ENCODE data around the gene MTREX. TPM values are rescaled to one million over a fixed set of nuclear protein-coding genes. Genes with fewer than 3 reads are reported as not detected.
A peak's percentile ranks its signal among the peaks of the same experiment; 100 is the strongest.

MTREX gene
- total and polyA plus RNA-seq, 7 experiments from 2014 or later, result 29.6 to 83.7 (median 64.1) TPM

GRCh38 chr5:55415071-55415470 is 107.3 kb downstream of the MTREX start:
- Mint-ChIP-seq H3K36me3 (peaks cover 3 to 41% (median 21%) of the 10 kb centered on the region in 5 donors), H3K27ac (peak overlapping the region in 2 of 9 donors; percentile 34 to 43), H3K4me1 (peaks cover 4 to 25% (median 15%) of the 10 kb centered on the region in 7 donors), H3K4me3 (no peak overlapping the region), H3K27me3 (no peaks in the 10 kb centered on the region), H3K9me3 (no peaks in the 10 kb centered on the region)
- no peaks in the 10 kb centered on the region for H3K27me3 ChIP-seq (ENCODE audit: control insufficient read depth in 2 of 2, insufficient read depth in 2 of 2, low read length in 2 of 2)
- no peak overlapping the region for H3K4me3 ChIP-seq (ENCODE audit: low read length)
- ATAC-seq, result no peak
- no peak overlapping the region for H3K27ac ChIP-seq (ENCODE audit: low read depth, low read length)
- no peak for DNase-seq
- H3K36me3 ChIP-seq (ENCODE audit: control insufficient read depth in 2 of 3, insufficient read depth in 3 of 3, low read length in 3 of 3), result peaks cover 0 to 24% (median 5%) of the 10 kb centered on the region in 3 experiments
- CTCF ChIA-PET, result interaction anchor here (1.9 kb wide), 1 partner anchor 277 kb away, joined by 5 read pairs; no protein-coding TSS in a partner anchor
- no peaks in the 10 kb centered on the region for H3K9me3 ChIP-seq (ENCODE audit: control insufficient read depth in 2 of 3, low read length in 3 of 3)
- intact Hi-C loops (cut with micrococcal nuclease), result loop anchor here in 1 of 2 donors (10.0 kb wide), 1 partner anchor 120 kb away; the partner anchor contains the start of gene PLPP1
- POLR2A ChIA-PET, result no interaction called here
- no peaks in the 10 kb centered on the region for H3K4me1 ChIP-seq (ENCODE audit: control insufficient read depth in 2 of 2, insufficient read depth in 2 of 2, low read length in 2 of 2)

- H3K4me3 Mint-ChIP-seq, result no peak overlapping the region
- H3K4me1 Mint-ChIP-seq, result peaks cover 6 to 19% (median 13%) of the 10 kb centered on the region in 7 donors
- intact Hi-C loops (cut with micrococcal nuclease), result loop anchor here in 1 of 2 donors (10.0 kb wide), 1 partner anchor 118 kb away; the partner anchor contains the start of gene PLPP1
Observed at GRCh38 chr5:55416306-55416705, 108.5 kb downstream of the MTREX start.

GRCh38 chr5:55418994-55419968 is 111.5 kb downstream of the MTREX start:
- H3K4me3 Mint-ChIP-seq, result no peak overlapping the region
- H3K4me3 ChIP-seq (ENCODE audit: low read length), result no peak overlapping the region
- H3K27ac ChIP-seq (ENCODE audit: low read depth, low read length), result no peak overlapping the region
- peaks cover 10 to 50% (median 17%) of the 10 kb centered on the region in 3 experiments for H3K36me3 ChIP-seq (ENCODE audit: control insufficient read depth in 2 of 3, insufficient read depth in 3 of 3, low read length in 3 of 3)
- DNase-seq (no peak), ATAC-seq (no peak)
- no peaks in the 10 kb centered on the region for H3K9me3 ChIP-seq (ENCODE audit: control insufficient read depth in 2 of 3, low read length in 3 of 3)
- ChIA-PET POLR2A (interaction anchor here (1.1 kb wide), 1 partner anchor 230 kb away, joined by 3 read pairs; no protein-coding TSS in a partner anchor), CTCF (interaction anchor here (0.6 kb wide), 1 partner anchor 11 kb away, joined by 3 read pairs; no protein-coding TSS in a partner anchor)
- peaks cover 0 to 18% (median 4%) of the 10 kb centered on the region in 7 donors for H3K4me1 Mint-ChIP-seq
- H3K36me3 Mint-ChIP-seq, result peaks cover 15 to 66% (median 42%) of the 10 kb centered on the region in 5 donors
- H3K27me3 Mint-ChIP-seq, result no peaks in the 10 kb centered on the region
- no peaks in the 10 kb centered on the region for H3K27me3 ChIP-seq (ENCODE audit: control insufficient read depth in 2 of 2, insufficient read depth in 2 of 2, low read length in 2 of 2)
- peaks cover 0 to 3% (median 0%) of the 10 kb centered on the region in 11 donors for H3K9me3 Mint-ChIP-seq
- H3K27ac Mint-ChIP-seq, result peak overlapping the region in 4 of 9 donors; percentile 4 to 67 (median 52)
- no peaks in the 10 kb centered on the region for H3K4me1 ChIP-seq (ENCODE audit: control insufficient read depth in 2 of 2, insufficient read depth in 2 of 2, low read length in 2 of 2)
- intact Hi-C loops (cut with micrococcal nuclease), result loop anchor here in 1 of 2 donors (10.0 kb wide), 1 partner anchor 116 kb away; the partner anchor contains the start of gene PLPP1

More at GRCh38 chr5:55416306-55416705, 108.5 kb downstream of the MTREX start:
- H3K9me3 ChIP-seq (ENCODE audit: control insufficient read depth in 2 of 3, low read length in 3 of 3), result no peaks in the 10 kb centered on the region
- H3K36me3 Mint-ChIP-seq, result peaks cover 3 to 47% (median 24%) of the 10 kb centered on the region in 5 donors
- H3K27me3 Mint-ChIP-seq, result no peaks in the 10 kb centered on the region
- H3K27ac Mint-ChIP-seq, result no peak overlapping the region
- no peak for ATAC-seq
- peaks cover 0 to 30% (median 5%) of the 10 kb centered on the region in 3 experiments for H3K36me3 ChIP-seq (ENCODE audit: control insufficient read depth in 2 of 3, insufficient read depth in 3 of 3, low read length in 3 of 3)
- no peaks in the 10 kb centered on the region for H3K9me3 Mint-ChIP-seq
- no peak for DNase-seq
- no peaks in the 10 kb centered on the region for H3K27me3 ChIP-seq (ENCODE audit: control insufficient read depth in 2 of 2, insufficient read depth in 2 of 2, low read length in 2 of 2)
- no peaks in the 10 kb centered on the region for H3K4me1 ChIP-seq (ENCODE audit: control insufficient read depth in 2 of 2, insufficient read depth in 2 of 2, low read length in 2 of 2)
- no peak overlapping the region for H3K4me3 ChIP-seq (ENCODE audit: low read length)
- ChIA-PET CTCF (interaction anchor here (1.9 kb wide), 1 partner anchor 275 kb away, joined by 5 read pairs; no protein-coding TSS in a partner anchor), POLR2A (no interaction called here)
- no peak overlapping the region for H3K27ac ChIP-seq (ENCODE audit: low read depth, low read length)

- Histone ChIP-seq H3K9me3 (ENCODE audit: control insufficient read depth in 2 of 3, low read length in 3 of 3) (no peaks in the 10 kb centered on the region), H3K4me3 (ENCODE audit: low read length) (no peak overlapping the region), H3K4me1 (ENCODE audit: control insufficient read depth in 2 of 2, insufficient read depth in 2 of 2, low read length in 2 of 2) (no peaks in the 10 kb centered on the region), H3K27me3 (ENCODE audit: control insufficient read depth in 2 of 2, insufficient read depth in 2 of 2, low read length in 2 of 2) (no peaks in the 10 kb centered on the region), H3K27ac (ENCODE audit: low read depth, low read length) (no peak overlapping the region), H3K36me3 (ENCODE audit: control insufficient read depth in 2 of 3, insufficient read depth in 3 of 3, low read length in 3 of 3) (peaks cover 10 to 52% (median 17%) of the 10 kb centered on the region in 3 experiments)
- peak overlapping the region in 4 of 9 donors; percentile 4 to 80 (median 13) for H3K27ac Mint-ChIP-seq
- intact Hi-C loops (cut with micrococcal nuclease), result no loop called here
- H3K4me3 Mint-ChIP-seq, result peak overlapping the region in 1 of 10 donors; percentile 24
- H3K4me1 Mint-ChIP-seq, result peaks cover 0 to 18% (median 4%) of the 10 kb centered on the region in 7 donors
- peak; percentile 41 for ATAC-seq
- H3K9me3 Mint-ChIP-seq, result peaks cover 0 to 3% (median 0%) of the 10 kb centered on the region in 11 donors
- no peaks in the 10 kb centered on the region for H3K27me3 Mint-ChIP-seq
- DNase-seq, result no peak
- ChIA-PET POLR2A (interaction anchor here (1.0 kb wide), 1 partner anchor 23 kb away, joined by 3 read pairs; no protein-coding TSS in a partner anchor), CTCF (interaction anchor here (1.0 to 1.5 kb wide), 2 partner anchors 20 to 271 kb away, joined by 3 to 4 read pairs; no protein-coding TSS in a partner anchor)
- peaks cover 15 to 65% (median 55%) of the 10 kb centered on the region in 5 donors for H3K36me3 Mint-ChIP-seq
Observed at GRCh38 chr5:55421074-55421529, 113.3 kb downstream of the MTREX start.

- CTCF ChIA-PET, result interaction anchor here (0.6 kb wide), 1 partner anchor 1587 kb away, joined by 3 read pairs; no protein-coding TSS in a partner anchor
- ATAC-seq (no peak), DNase-seq (no peak)
- H3K4me1 Mint-ChIP-seq, result peaks cover 0 to 8% (median 0%) of the 10 kb centered on the region in 7 donors
- no peaks in the 10 kb centered on the region for H3K27me3 Mint-ChIP-seq
- Histone ChIP-seq H3K27me3 (ENCODE audit: control insufficient read depth in 2 of 2, insufficient read depth in 2 of 2, low read length in 2 of 2) (no peaks in the 10 kb centered on the region), H3K27ac (ENCODE audit: low read depth, low read length) (no peak overlapping the region), H3K36me3 (ENCODE audit: control insufficient read depth in 2 of 3, insufficient read depth in 3 of 3, low read length in 3 of 3) (peaks cover 10 to 64% (median 11%) of the 10 kb centered on the region in 3 experiments), H3K9me3 (ENCODE audit: control insufficient read depth in 2 of 3, low read length in 3 of 3) (peaks cover 0 to 15% (median 3%) of the 10 kb centered on the region in 3 experiments), H3K4me1 (ENCODE audit: control insufficient read depth in 2 of 2, insufficient read depth in 2 of 2, low read length in 2 of 2) (no peaks in the 10 kb centered on the region), H3K4me3 (ENCODE audit: low read length) (no peak overlapping the region)
- POLR2A ChIA-PET, result no interaction called here
- H3K9me3 Mint-ChIP-seq, result peaks cover 1 to 33% (median 21%) of the 10 kb centered on the region in 11 donors
- H3K4me3 Mint-ChIP-seq, result no peak overlapping the region
- no peak overlapping the region for H3K27ac Mint-ChIP-seq
- H3K36me3 Mint-ChIP-seq, result peaks cover 39 to 85% (median 79%) of the 10 kb centered on the region in 5 donors
- intact Hi-C loops (cut with micrococcal nuclease), result no loop called here
Observed at GRCh38 chr5:55426455-55426854, 118.7 kb downstream of the MTREX start.

- intact Hi-C loops (cut with micrococcal nuclease), result no loop called here
- Histone ChIP-seq H3K9me3 (ENCODE audit: control insufficient read depth in 2 of 3, low read length in 3 of 3) (peaks cover 0 to 21% (median 3%) of the 10 kb centered on the region in 3 experiments), H3K4me3 (ENCODE audit: low read length) (no peak overlapping the region), H3K27me3 (ENCODE audit: control insufficient read depth in 2 of 2, insufficient read depth in 2 of 2, low read length in 2 of 2) (no peaks in the 10 kb centered on the region), H3K27ac (ENCODE audit: low read depth, low read length) (no peak overlapping the region), H3K36me3 (ENCODE audit: control insufficient read depth in 2 of 3, insufficient read depth in 3 of 3, low read length in 3 of 3) (peaks cover 10 to 61% (median 11%) of the 10 kb centered on the region in 3 experiments), H3K4me1 (ENCODE audit: control insufficient read depth in 2 of 2, insufficient read depth in 2 of 2, low read length in 2 of 2) (no peaks in the 10 kb centered on the region)
- CTCF ChIA-PET, result no interaction called here
- H3K4me3 Mint-ChIP-seq, result no peak overlapping the region
- POLR2A ChIA-PET, result no interaction called here
- H3K27me3 Mint-ChIP-seq, result no peaks in the 10 kb centered on the region
- DNase-seq, result no peak
- H3K36me3 Mint-ChIP-seq, result peaks cover 43 to 88% (median 81%) of the 10 kb centered on the region in 5 donors
- peaks cover 4 to 40% (median 26%) of the 10 kb centered on the region in 11 donors for H3K9me3 Mint-ChIP-seq
- ATAC-seq, result no peak
- peaks cover 0 to 6% (median 0%) of the 10 kb centered on the region in 7 donors for H3K4me1 Mint-ChIP-seq
- peak overlapping the region in 1 of 9 donors; percentile 19 for H3K27ac Mint-ChIP-seq
Observed at GRCh38 chr5:55427157-55427556, 119.4 kb downstream of the MTREX start.

Measured in naive thymus-derived CD4-positive, alpha-beta T cell (primary cell).